CD4-positive, alpha-beta T cell treated with Interleukin-17A for 1 hour (primary cell): ENCODE data around the gene MYL10.
A peak's percentile ranks its signal among the peaks of the same experiment; 100 is the strongest.
"Not testable (repeated sequence)": the region's sequence is repeated elsewhere in the genome, so short reads cannot be mapped to it uniquely, and the experiment has no call there.

ENCODE experiments used
- DNase-seq: peaks from one replicate; pipeline ENCODE4 v3.0.0-alpha.2; 2020

MYL10 gene

GRCh38 chr7:101617451-101618206 lies 11.5 kb downstream of the MYL10 start:
- DNase-seq: no peak

- no peak for DNase-seq
Observed at GRCh38 chr7:101615446-101615845, 13.7 kb downstream of the MYL10 start.

- no peak for DNase-seq
Observed at GRCh38 chr7:101614939-101615302, 14.2 kb downstream of the MYL10 start.

- no peak for DNase-seq
Observed at GRCh38 chr7:101614098-101614938, 14.8 kb downstream of the MYL10 start.

GRCh38 chr7:101612885-101613515 lies 16.1 kb downstream of the MYL10 start:
- DNase-seq: no peak

GRCh38 chr7:101608772-101609713 lies 20.1 kb downstream of the MYL10 start:
- DNase-seq: no peak

- no peak for DNase-seq
Observed at GRCh38 chr7:101606498-101606923, 22.6 kb downstream of the MYL10 start.

GRCh38 chr7:101605611-101606497 lies 23.2 kb downstream of the MYL10 start:
- DNase-seq: no peak

GRCh38 chr7:101604934-101605332 lies 24.2 kb downstream of the MYL10 start:
- not testable (repeated sequence) for DNase-seq

- no peak for DNase-seq
Observed at GRCh38 chr7:101604331-101604933, 24.7 kb downstream of the MYL10 start.

- DNase-seq: peak; percentile 59
Observed at GRCh38 chr7:101602484-101603241, 26.4 kb downstream of the MYL10 start.

GRCh38 chr7:101602082-101602481 lies 27.0 kb downstream of the MYL10 start:
- no peak for DNase-seq

- no peak for DNase-seq
Observed at GRCh38 chr7:101599787-101600186, 29.3 kb downstream of the MYL10 start.

- no peak for DNase-seq
Observed at GRCh38 chr7:101598986-101599771, 29.9 kb downstream of the MYL10 start.

- DNase-seq: no peak
Observed at GRCh38 chr7:101598422-101598985, 30.6 kb downstream of the MYL10 start.

GRCh38 chr7:101597941-101598340 lies 31.2 kb downstream of the MYL10 start:
- no peak for DNase-seq

- DNase-seq: no peak
Observed at GRCh38 chr7:101596898-101597297, 32.2 kb downstream of the MYL10 start.

GRCh38 chr7:101595766-101596537 lies 33.1 kb downstream of the MYL10 start:
- no peak for DNase-seq
